ENCODE data around the gene SLIT3.

GRCh38 chr5:168831383-168831782 is 469.6 kb downstream of the SLIT3 start:
- TF ChIP-seq, protein P1, sequence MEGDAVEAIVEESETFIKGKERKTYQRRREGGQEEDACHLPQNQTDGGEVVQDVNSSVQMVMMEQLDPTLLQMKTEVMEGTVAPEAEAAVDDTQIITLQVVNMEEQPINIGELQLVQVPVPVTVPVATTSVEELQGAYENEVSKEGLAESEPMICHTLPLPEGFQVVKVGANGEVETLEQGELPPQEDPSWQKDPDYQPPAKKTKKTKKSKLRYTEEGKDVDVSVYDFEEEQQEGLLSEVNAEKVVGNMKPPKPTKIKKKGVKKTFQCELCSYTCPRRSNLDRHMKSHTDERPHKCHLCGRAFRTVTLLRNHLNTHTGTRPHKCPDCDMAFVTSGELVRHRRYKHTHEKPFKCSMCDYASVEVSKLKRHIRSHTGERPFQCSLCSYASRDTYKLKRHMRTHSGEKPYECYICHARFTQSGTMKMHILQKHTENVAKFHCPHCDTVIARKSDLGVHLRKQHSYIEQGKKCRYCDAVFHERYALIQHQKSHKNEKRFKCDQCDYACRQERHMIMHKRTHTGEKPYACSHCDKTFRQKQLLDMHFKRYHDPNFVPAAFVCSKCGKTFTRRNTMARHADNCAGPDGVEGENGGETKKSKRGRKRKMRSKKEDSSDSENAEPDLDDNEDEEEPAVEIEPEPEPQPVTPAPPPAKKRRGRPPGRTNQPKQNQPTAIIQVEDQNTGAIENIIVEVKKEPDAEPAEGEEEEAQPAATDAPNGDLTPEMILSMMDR (IDR thresholded peaks at IDR 0.05; ENCODE audit: borderline replicate concordance, extremely low read depth, low read length, poor library complexity, severe bottlenecking): no peak
- no peak for TF ChIP-seq EZH2 (IDR thresholded peaks at IDR 0.05; ENCODE audit: borderline replicate concordance, low read depth, low read length, severe bottlenecking)

Data from DND-41 (cell line).